GM21360 (cell line): ENCODE results near the gene ARHGAP30.
"Not testable (repeated sequence)": the region's sequence is repeated elsewhere in the genome, so short reads cannot be mapped to it uniquely, and the experiment has no call there.

Experiments
- ATAC-seq: cut with Tn5 transposase; IDR thresholded peaks from one replicate; pipeline ENCODE4 v1.9.1; 2021; ENCODE audit warnings: mild to moderate bottlenecking, moderate library complexity; ENCODE audit not compliant: unreplicated experiment

ARHGAP30 gene

GRCh38 chr1:161016683-161017082 is 53.0 kb downstream of the ARHGAP30 start:
- not testable (repeated sequence) for ATAC-seq

- peak; percentile 85 for ATAC-seq
Measured at GRCh38 chr1:161013488-161014230, 56.0 kb downstream of the ARHGAP30 start.

GRCh38 chr1:161013131-161013487 is 56.6 kb downstream of the ARHGAP30 start:
- no peak for ATAC-seq

- no peak for ATAC-seq
Measured at GRCh38 chr1:161012420-161012819, 57.3 kb downstream of the ARHGAP30 start.

GRCh38 chr1:161009602-161010211 is 60.0 kb downstream of the ARHGAP30 start:
- no peak for ATAC-seq

- ATAC-seq, result no peak
Measured at GRCh38 chr1:161008869-161009510, 60.7 kb downstream of the ARHGAP30 start.

- no peak for ATAC-seq
Measured at GRCh38 chr1:161007369-161007768, 62.3 kb downstream of the ARHGAP30 start.

- ATAC-seq, result no peak
Measured at GRCh38 chr1:161006563-161006962, 63.1 kb downstream of the ARHGAP30 start.

- ATAC-seq, result no peak
Measured at GRCh38 chr1:161001525-161001924, 68.2 kb downstream of the ARHGAP30 start.

GRCh38 chr1:161000736-161001480 is 68.8 kb downstream of the ARHGAP30 start:
- ATAC-seq, result no peak

- no peak for ATAC-seq
Measured at GRCh38 chr1:160999376-160999775, 70.3 kb downstream of the ARHGAP30 start.

- ATAC-seq, result no peak
Measured at GRCh38 chr1:160997323-160998038, 72.2 kb downstream of the ARHGAP30 start.
